Measurements from ENCODE around the gene JAKMIP1.

GRCh38 chr4:6065166-6065565 lies 135.2 kb downstream of the JAKMIP1 start:
- TF ChIP-seq CEBPB (IDR thresholded peaks at IDR 0.05) (no peak), RAD21 (IDR thresholded peaks at IDR 0.05; ENCODE audit: low read depth) (no peak), ZBTB7A (IDR thresholded peaks at IDR 0.05; ENCODE audit: low read depth) (no peak), FOXM1 (IDR thresholded peaks at IDR 0.05; ENCODE audit: borderline replicate concordance, low read depth) (no peak), REST (IDR thresholded peaks at IDR 0.05; ENCODE audit: low read depth) (no peak), MAX (IDR thresholded peaks at IDR 0.05) (no peak), USF1 (IDR thresholded peaks at IDR 0.05) (no peak), EP300 (IDR thresholded peaks at IDR 0.05; ENCODE audit: borderline replicate concordance) (no peak), YY1 (IDR thresholded peaks at IDR 0.05; ENCODE audit: low read depth) (no peak), TAF1 (IDR thresholded peaks at IDR 0.05; ENCODE audit: low read depth) (no peak), EGR1 (IDR thresholded peaks at IDR 0.05) (no peak)
